ENCODE results near the gene MAPKAP1. TPM values are rescaled to one million over a fixed set of nuclear protein-coding genes. Genes with fewer than 3 reads are reported as not detected.

Gene MAPKAP1
- total and polyA plus RNA-seq, 2 experiments from 2014 or later: 68.4 to 98.5 TPM

- Histone ChIP-seq H4K20me1 (replicated peaks; ENCODE audit: insufficient read depth) (no peaks in the 10 kb centered on the region), H3K4me3 (no peak overlapping the region), H3K27me3 (ENCODE audit: insufficient read depth) (no peaks in the 10 kb centered on the region), H3K4me2 (no peak overlapping the region), H3K9me2 (ENCODE audit: insufficient read depth) (no peaks in the 10 kb centered on the region), H3K36me3 (ENCODE audit: insufficient read depth) (no peaks in the 10 kb centered on the region), H3K4me1 (ENCODE audit: insufficient read depth) (peaks cover 77% of the 10 kb centered on the region), H3K27ac (ENCODE audit: low read depth) (peak overlapping the region; percentile 8; the same call in 1 of the 2 replicates), H2AFZ (no peak overlapping the region), H3F3A (replicated peaks; ENCODE audit: low read depth) (0 out of 2 replicates have a peak, but pooled peaks cover 2% of the 10 kb centered on the region), H3K79me2 (replicated peaks; ENCODE audit: insufficient read depth) (peaks cover 74% of the 10 kb centered on the region)
- H3K27ac Mint-ChIP-seq: no peak overlapping the region
- no peak for DNase-seq (ENCODE audit: low spot score)
- H3K4me3 Mint-ChIP-seq: no peak overlapping the region
- peaks cover 85% of the 10 kb centered on the region for H3K4me1 Mint-ChIP-seq
- TF ChIP-seq JUNB (IDR thresholded peaks at IDR 0.05; ENCODE audit: unreplicated experiment) (no peak), ZNF114 (CRISPR knock-in tag; IDR thresholded peaks at IDR 0.05) (no peak), STAT1 (IDR thresholded peaks at IDR 0.05; ENCODE audit: unreplicated experiment) (no peak), CTCF (conservative IDR thresholded peaks at IDR 0.05; ENCODE audit: low read depth in 2 of 2) (no peak), CREB1 (CRISPR knock-in tag; IDR thresholded peaks at IDR 0.05; ENCODE audit: low read depth) (no peak), EZH2 (IDR thresholded peaks at IDR 0.05; ENCODE audit: low read depth, unreplicated experiment) (no peak), POLR2AphosphoS5 (IDR thresholded peaks at IDR 0.05; ENCODE audit: low read depth) (no peak), ZNF331 (CRISPR knock-in tag; IDR thresholded peaks at IDR 0.05; ENCODE audit: low read depth) (no peak), NANOG (IDR thresholded peaks at IDR 0.05; ENCODE audit: borderline replicate concordance) (no peak), ETS1 (IDR thresholded peaks at IDR 0.05) (no peak), EZH2phosphoT487 (IDR thresholded peaks at IDR 0.05; ENCODE audit: unreplicated experiment) (no peak)
- TF ChIP-seq, protein P1, sequence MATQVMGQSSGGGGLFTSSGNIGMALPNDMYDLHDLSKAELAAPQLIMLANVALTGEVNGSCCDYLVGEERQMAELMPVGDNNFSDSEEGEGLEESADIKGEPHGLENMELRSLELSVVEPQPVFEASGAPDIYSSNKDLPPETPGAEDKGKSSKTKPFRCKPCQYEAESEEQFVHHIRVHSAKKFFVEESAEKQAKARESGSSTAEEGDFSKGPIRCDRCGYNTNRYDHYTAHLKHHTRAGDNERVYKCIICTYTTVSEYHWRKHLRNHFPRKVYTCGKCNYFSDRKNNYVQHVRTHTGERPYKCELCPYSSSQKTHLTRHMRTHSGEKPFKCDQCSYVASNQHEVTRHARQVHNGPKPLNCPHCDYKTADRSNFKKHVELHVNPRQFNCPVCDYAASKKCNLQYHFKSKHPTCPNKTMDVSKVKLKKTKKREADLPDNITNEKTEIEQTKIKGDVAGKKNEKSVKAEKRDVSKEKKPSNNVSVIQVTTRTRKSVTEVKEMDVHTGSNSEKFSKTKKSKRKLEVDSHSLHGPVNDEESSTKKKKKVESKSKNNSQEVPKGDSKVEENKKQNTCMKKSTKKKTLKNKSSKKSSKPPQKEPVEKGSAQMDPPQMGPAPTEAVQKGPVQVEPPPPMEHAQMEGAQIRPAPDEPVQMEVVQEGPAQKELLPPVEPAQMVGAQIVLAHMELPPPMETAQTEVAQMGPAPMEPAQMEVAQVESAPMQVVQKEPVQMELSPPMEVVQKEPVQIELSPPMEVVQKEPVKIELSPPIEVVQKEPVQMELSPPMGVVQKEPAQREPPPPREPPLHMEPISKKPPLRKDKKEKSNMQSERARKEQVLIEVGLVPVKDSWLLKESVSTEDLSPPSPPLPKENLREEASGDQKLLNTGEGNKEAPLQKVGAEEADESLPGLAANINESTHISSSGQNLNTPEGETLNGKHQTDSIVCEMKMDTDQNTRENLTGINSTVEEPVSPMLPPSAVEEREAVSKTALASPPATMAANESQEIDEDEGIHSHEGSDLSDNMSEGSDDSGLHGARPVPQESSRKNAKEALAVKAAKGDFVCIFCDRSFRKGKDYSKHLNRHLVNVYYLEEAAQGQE (IDR thresholded peaks at IDR 0.05; ENCODE audit: unreplicated experiment): no peak
- TF ChIP-seq, protein P2, sequence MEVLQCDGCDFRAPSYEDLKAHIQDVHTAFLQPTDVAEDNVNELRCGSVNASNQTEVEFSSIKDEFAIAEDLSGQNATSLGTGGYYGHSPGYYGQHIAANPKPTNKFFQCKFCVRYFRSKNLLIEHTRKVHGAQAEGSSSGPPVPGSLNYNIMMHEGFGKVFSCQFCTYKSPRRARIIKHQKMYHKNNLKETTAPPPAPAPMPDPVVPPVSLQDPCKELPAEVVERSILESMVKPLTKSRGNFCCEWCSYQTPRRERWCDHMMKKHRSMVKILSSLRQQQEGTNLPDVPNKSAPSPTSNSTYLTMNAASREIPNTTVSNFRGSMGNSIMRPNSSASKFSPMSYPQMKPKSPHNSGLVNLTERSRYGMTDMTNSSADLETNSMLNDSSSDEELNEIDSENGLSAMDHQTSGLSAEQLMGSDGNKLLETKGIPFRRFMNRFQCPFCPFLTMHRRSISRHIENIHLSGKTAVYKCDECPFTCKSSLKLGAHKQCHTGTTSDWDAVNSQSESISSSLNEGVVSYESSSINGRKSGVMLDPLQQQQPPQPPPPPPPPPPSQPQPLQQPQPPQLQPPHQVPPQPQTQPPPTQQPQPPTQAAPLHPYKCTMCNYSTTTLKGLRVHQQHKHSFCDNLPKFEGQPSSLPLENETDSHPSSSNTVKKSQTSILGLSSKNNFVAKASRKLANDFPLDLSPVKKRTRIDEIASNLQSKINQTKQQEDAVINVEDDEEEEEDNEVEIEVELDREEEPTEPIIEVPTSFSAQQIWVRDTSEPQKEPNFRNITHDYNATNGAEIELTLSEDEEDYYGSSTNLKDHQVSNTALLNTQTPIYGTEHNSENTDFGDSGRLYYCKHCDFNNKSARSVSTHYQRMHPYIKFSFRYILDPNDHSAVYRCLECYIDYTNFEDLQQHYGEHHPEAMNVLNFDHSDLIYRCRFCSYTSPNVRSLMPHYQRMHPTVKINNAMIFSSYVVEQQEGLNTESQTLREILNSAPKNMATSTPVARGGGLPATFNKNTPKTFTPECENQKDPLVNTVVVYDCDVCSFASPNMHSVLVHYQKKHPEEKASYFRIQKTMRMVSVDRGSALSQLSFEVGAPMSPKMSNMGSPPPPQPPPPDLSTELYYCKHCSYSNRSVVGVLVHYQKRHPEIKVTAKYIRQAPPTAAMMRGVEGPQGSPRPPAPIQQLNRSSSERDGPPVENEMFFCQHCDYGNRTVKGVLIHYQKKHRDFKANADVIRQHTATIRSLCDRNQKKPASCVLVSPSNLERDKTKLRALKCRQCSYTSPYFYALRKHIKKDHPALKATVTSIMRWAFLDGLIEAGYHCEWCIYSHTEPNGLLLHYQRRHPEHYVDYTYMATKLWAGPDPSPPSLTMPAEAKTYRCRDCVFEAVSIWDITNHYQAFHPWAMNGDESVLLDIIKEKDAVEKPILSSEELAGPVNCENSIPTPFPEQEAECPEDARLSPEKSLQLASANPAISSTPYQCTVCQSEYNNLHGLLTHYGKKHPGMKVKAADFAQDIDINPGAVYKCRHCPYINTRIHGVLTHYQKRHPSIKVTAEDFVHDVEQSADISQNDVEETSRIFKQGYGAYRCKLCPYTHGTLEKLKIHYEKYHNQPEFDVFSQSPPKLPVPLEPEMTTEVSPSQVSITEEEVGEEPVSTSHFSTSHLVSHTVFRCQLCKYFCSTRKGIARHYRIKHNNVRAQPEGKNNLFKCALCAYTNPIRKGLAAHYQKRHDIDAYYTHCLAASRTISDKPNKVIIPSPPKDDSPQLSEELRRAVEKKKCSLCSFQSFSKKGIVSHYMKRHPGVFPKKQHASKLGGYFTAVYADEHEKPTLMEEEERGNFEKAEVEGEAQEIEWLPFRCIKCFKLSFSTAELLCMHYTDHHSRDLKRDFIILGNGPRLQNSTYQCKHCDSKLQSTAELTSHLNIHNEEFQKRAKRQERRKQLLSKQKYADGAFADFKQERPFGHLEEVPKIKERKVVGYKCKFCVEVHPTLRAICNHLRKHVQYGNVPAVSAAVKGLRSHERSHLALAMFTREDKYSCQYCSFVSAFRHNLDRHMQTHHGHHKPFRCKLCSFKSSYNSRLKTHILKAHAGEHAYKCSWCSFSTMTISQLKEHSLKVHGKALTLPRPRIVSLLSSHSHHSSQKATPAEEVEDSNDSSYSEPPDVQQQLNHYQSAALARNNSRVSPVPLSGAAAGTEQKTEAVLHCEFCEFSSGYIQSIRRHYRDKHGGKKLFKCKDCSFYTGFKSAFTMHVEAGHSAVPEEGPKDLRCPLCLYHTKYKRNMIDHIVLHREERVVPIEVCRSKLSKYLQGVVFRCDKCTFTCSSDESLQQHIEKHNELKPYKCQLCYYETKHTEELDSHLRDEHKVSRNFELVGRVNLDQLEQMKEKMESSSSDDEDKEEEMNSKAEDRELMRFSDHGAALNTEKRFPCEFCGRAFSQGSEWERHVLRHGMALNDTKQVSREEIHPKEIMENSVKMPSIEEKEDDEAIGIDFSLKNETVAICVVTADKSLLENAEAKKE (CRISPR knock-in tag; IDR thresholded peaks at IDR 0.05): no peak
- no peaks in the 10 kb centered on the region for H3K9me3 Mint-ChIP-seq
- H3K27me3 Mint-ChIP-seq (ENCODE audit: insufficient read depth, low read depth, poor library complexity): peaks cover 9% of the 10 kb centered on the region
- H3K36me3 Mint-ChIP-seq (ENCODE audit: low read depth): no peaks in the 10 kb centered on the region
- no peak for ATAC-seq
Measured at GRCh38 chr9:125649315-125649714, 57.7 kb downstream of the MAPKAP1 start.

Data from GM23338 (cell line).